K562 (cell line): Measurements from ENCODE around the gene SNX27. TPM values are rescaled to one million over a fixed set of nuclear protein-coding genes. Genes with fewer than 3 reads are reported as not detected.

Experiments
- C11orf30 ChIP-seq: fragments of 450-650 bp; IDR thresholded peaks from 2 replicates; pipeline ENCODE4 v1.6.1; 2016; ENCODE audit warnings: low read depth, mild to moderate bottlenecking
- CBX3 ChIP-seq, 2 experiments: IDR thresholded peaks; 1 replicate in 1 of 2; 2 replicates in 1 of 2; pipeline ENCODE4 v1.6.1; 2012; ENCODE audit warnings: inconsistent platforms in 2 of 2, low read length in 2 of 2, borderline replicate concordance in 1 of 2, control low read depth in 1 of 2
- CHCHD3 ChIP-seq: fragments of 250-450 bp; sonication (Bioruptor Pico); IDR thresholded peaks from 2 replicates; pipeline ENCODE4 v2.1.2; 2022; ENCODE audit warnings: mild to moderate bottlenecking
- CTBP1 ChIP-seq: fragments of 450-650 bp; IDR thresholded peaks from 2 replicates; pipeline ENCODE4 v1.6.1; 2016; ENCODE audit warnings: borderline replicate concordance
- FOXO4 ChIP-seq: fragments of 450-650 bp; formaldehyde crosslinking; IDR thresholded peaks from 2 replicates; pipeline ENCODE4 v1.4.0; 2020; ENCODE audit warnings: mild to moderate bottlenecking, moderate library complexity
- GATAD2A ChIP-seq: fragments of 450-650 bp; IDR thresholded peaks from 2 replicates; pipeline ENCODE4 v1.6.1; 2017
- HNRNPK ChIP-seq: fragments of 200-400 bp; formaldehyde crosslinking; IDR thresholded peaks from one replicate; pipeline ENCODE4 v1.6.1; 2018; ENCODE audit warnings: mild to moderate bottlenecking, low read depth, low read length; ENCODE audit not compliant: poor library complexity, severe bottlenecking
- KLF16 ChIP-seq: IDR thresholded peaks from 2 replicates; pipeline ENCODE4 v1.6.1; 2016; ENCODE audit warnings: antibody characterized with exemption
- MCM3 ChIP-seq: fragments of 450-650 bp; IDR thresholded peaks from 2 replicates; pipeline ENCODE4 v1.6.1; 2016
- MTA2 ChIP-seq: fragments of 450-650 bp; IDR thresholded peaks from 2 replicates; pipeline ENCODE4 v1.6.1; 2016; ENCODE audit warnings: low read depth
- MYNN ChIP-seq, 2 experiments: sonication (generic); formaldehyde crosslinking in 1 of 2; IDR thresholded peaks; 2 replicates each; pipeline versions ENCODE4 v1.5.0 to v1.6.1; 2016 to 2020; ENCODE audit warnings: antibody characterized with exemption in 1 of 2, missing genetic modification reagents in 1 of 2
- NFIC ChIP-seq: fragments of 450-650 bp; IDR thresholded peaks from 2 replicates; pipeline ENCODE4 v1.6.1; 2017; ENCODE audit warnings: mild to moderate bottlenecking, inconsistent platforms
- NR3C1 ChIP-seq: sonication (generic); formaldehyde crosslinking; IDR thresholded peaks from 2 replicates; pipeline ENCODE4 v1.8.1; 2022; ENCODE audit warnings: missing genetic modification reagents
- PHF20 ChIP-seq: fragments of 450-650 bp; IDR thresholded peaks from 2 replicates; pipeline ENCODE4 v1.6.1; 2018; ENCODE audit not compliant: partially characterized antibody
- PML ChIP-seq: IDR thresholded peaks from 2 replicates; pipeline ENCODE4 v1.6.1; 2012; ENCODE audit warnings: low read length, inconsistent platforms
- PTRF ChIP-seq: fragments of 450-650 bp; IDR thresholded peaks from 2 replicates; pipeline ENCODE4 v1.6.1; 2016; ENCODE audit warnings: mild to moderate bottlenecking, missing genetic modification characterization, missing compliant biosample characterization
- RAD51 ChIP-seq: fragments of 450-650 bp; IDR thresholded peaks from 2 replicates; pipeline ENCODE4 v1.7.1; 2016; ENCODE audit warnings: low read depth, mild to moderate bottlenecking, borderline replicate concordance
- RBM34 ChIP-seq: fragments of 200-400 bp; formaldehyde crosslinking; IDR thresholded peaks from 2 replicates; pipeline ENCODE4 v1.6.1; 2018; ENCODE audit warnings: low read length, borderline replicate concordance; ENCODE audit not compliant: insufficient read depth
- SMARCE1 ChIP-seq: fragments of 450-650 bp; IDR thresholded peaks from 2 replicates; pipeline ENCODE4 v1.7.1; 2016; ENCODE audit warnings: mild to moderate bottlenecking
- STAT5B ChIP-seq: fragments of 250-450 bp; sonication (Bioruptor Pico); IDR thresholded peaks from 2 replicates; pipeline ENCODE4 v1.8.0; 2021; ENCODE audit warnings: mild to moderate bottlenecking, inconsistent platforms
- TAL1 ChIP-seq: fragments of 450-650 bp; IDR thresholded peaks from 2 replicates; pipeline ENCODE4 v1.6.1; 2016; ENCODE audit warnings: mild to moderate bottlenecking
- TCFL5 ChIP-seq: fragments of 250-450 bp; sonication (Bioruptor Pico); conservative IDR thresholded peaks from 2 replicates; pipeline ENCODE4 v1.6.1; 2021; ENCODE audit warnings: mild to moderate bottlenecking, moderate library complexity, matching md5 sums
- ZNF212 ChIP-seq: fragments of 450-650 bp; formaldehyde crosslinking; IDR thresholded peaks from 2 replicates; pipeline ENCODE4 v1.4.0; 2020; ENCODE audit warnings: mild to moderate bottlenecking
- ZNF3 ChIP-seq: fragments of 250-450 bp; sonication (Bioruptor Pico); IDR thresholded peaks from 2 replicates; pipeline ENCODE4 v1.5.0; 2021; ENCODE audit warnings: mild to moderate bottlenecking, moderate library complexity
- ZNF639 ChIP-seq, 2 experiments: fragments of 200-800 bp in 1 of 2; sonication (Bioruptor generic) in 1 of 2; sonication (generic) in 1 of 2; formaldehyde crosslinking in 1 of 2; IDR thresholded peaks in 1 of 2; conservative IDR thresholded peaks in 1 of 2; 2 replicates each; pipeline versions ENCODE4 v1.5.0 to v1.6.1; 2016 to 2020; ENCODE audit warnings: missing compliant biosample characterization in 1 of 2, missing genetic modification characterization in 1 of 2, missing genetic modification reagents in 1 of 2
- ZNF644 ChIP-seq: fragments of 200-800 bp; sonication (Bioruptor generic); IDR thresholded peaks from 2 replicates; pipeline ENCODE4 v1.6.1; 2016; ENCODE audit warnings: low read depth, missing genetic modification characterization, missing compliant biosample characterization
- polyA plus RNA-seq, 8 experiments: library from polyadenylated mRNA; depleted of rRNA in 4 of 8; stranded (reverse) in 5 of 8; unstranded in 3 of 8; fragments of >200 nt; fragmentation: Nextera tagmentation in 2 of 8; fragmentation: Illumina TruSeq in 1 of 8; extraction: Ambion mirVana in 2 of 8; extraction: Trizol in 1 of 8; gene quantifications; 2 replicates each; pipeline versions ENCODE4 v1.2.1 to v1.2.3, GENCODE V29; 2011 to 2014; ENCODE audit warnings: inconsistent platforms in 1 of 8, missing spikeins in 1 of 8
- total RNA-seq, 7 experiments: library from RNA; depleted of rRNA in 6 of 7; stranded (reverse); fragments of >200 nt in 6 of 7; fragmentation: Illumina TruSeq in 2 of 7; extraction: Trizol in 2 of 7; gene quantifications; 2 replicates each; pipeline versions ENCODE4 v1.2.1 to v1.2.3, GENCODE V29; 2011 to 2021; ENCODE audit warnings: low replicate concordance in 1 of 7
- TF ChIP-seq, protein P1 (sequence below): fragments of 450-650 bp; formaldehyde crosslinking; IDR thresholded peaks from 2 replicates; pipeline ENCODE4 v1.4.0; 2020; ENCODE audit warnings: mild to moderate bottlenecking, moderate library complexity

Gene SNX27
- total and polyA plus RNA-seq, 9 of the 15 experiments (the other 6 are each of a cell fraction or from before 2014, with no cell fraction given) = 4.5 to 18.7 (median 10.1) TPM

GRCh38 chr1:151714820-151715725 lies 103.2 kb downstream of the SNX27 start (continued):
- TF ChIP-seq C11orf30 (no peak), TCFL5 (CRISPR knock-in tag) (no peak), MTA2 (peak; percentile 94), RAD51 (no peak), ZNF3 (CRISPR knock-in tag) (no peak), PTRF (tag) (no peak), PML (peak; percentile 47; the same call in 1 of the 2 replicates), GATAD2A (no peak), FOXO4 (CRISPR knock-in tag) (no peak), RBM34 (no peak), CBX3 (IDR thresholded peaks at IDR 0.05; ENCODE audit: borderline replicate concordance in 1 of 2, low read length in 2 of 2) (no peak), CTBP1 (peak; percentile 72), CHCHD3 (CRISPR knock-in tag) (no peak), MCM3 (no peak), TAL1 (peak; percentile 93), HNRNPK (no peak), ZNF644 (tag) (peak; percentile 89), NFIC (peak; percentile 88), ZNF212 (no peak), PHF20 (no peak), KLF16 (peak; percentile 78; the same call in 1 of the 2 replicates), MYNN (IDR thresholded peaks at IDR 0.05) (no peak), MYNN (CRISPR knock-in tag; IDR thresholded peaks at IDR 0.05) (no peak), ZNF639 (CRISPR knock-in tag; conservative IDR thresholded peaks at IDR 0.05 in 1 of 2, IDR thresholded peaks at IDR 0.05 in 1 of 2) (peak in 1 of 2 experiments; percentile 35; a peak in 1 of 4 replicates), NR3C1 (no peak), SMARCE1 (peak; percentile 60), STAT5B (CRISPR knock-in tag) (no peak)
- TF ChIP-seq, protein P1, sequence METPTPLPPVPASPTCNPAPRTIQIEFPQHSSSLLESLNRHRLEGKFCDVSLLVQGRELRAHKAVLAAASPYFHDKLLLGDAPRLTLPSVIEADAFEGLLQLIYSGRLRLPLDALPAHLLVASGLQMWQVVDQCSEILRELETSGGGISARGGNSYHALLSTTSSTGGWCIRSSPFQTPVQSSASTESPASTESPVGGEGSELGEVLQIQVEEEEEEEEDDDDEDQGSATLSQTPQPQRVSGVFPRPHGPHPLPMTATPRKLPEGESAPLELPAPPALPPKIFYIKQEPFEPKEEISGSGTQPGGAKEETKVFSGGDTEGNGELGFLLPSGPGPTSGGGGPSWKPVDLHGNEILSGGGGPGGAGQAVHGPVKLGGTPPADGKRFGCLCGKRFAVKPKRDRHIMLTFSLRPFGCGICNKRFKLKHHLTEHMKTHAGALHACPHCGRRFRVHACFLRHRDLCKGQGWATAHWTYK = no peak
